Femur (tissue), 1 donor: ENCODE measurements around the gene SCN4B.
"Not testable (repeated sequence)": the region's sequence is repeated elsewhere in the genome, so short reads cannot be mapped to it uniquely, and the experiment has no call there.

ENCODE experiments used
- DNase-seq: peaks from one replicate; pipeline ENCODE4 v3.0.0-alpha.2; 2017

SCN4B gene

GRCh38 chr11:118152552-118153471 is at the start of gene SCN4B:
SCN4B (minus strand) TSS chr11:118152823; CDS start chr11:118152673, 150 bp downstream.
- peak; percentile 85 for DNase-seq

GRCh38 chr11:118201966-118202365 is 49.3 kb upstream of the SCN4B start:
- DNase-seq: no peak

GRCh38 chr11:118200901-118201680 is 48.5 kb upstream of the SCN4B start:
- DNase-seq: no peak

- DNase-seq: no peak
Observed at GRCh38 chr11:118200497-118200896, 47.9 kb upstream of the SCN4B start.

GRCh38 chr11:118199135-118199534 is 46.5 kb upstream of the SCN4B start:
- DNase-seq: no peak

- DNase-seq: peak; percentile 85
Observed at GRCh38 chr11:118198370-118198769, 45.7 kb upstream of the SCN4B start.

- peak; percentile 69 for DNase-seq
Observed at GRCh38 chr11:118194835-118195627, 42.4 kb upstream of the SCN4B start.

GRCh38 chr11:118193910-118194566 is 41.4 kb upstream of the SCN4B start:
- no peak for DNase-seq

GRCh38 chr11:118192817-118193216 is 40.2 kb upstream of the SCN4B start:
- not testable (repeated sequence) for DNase-seq

GRCh38 chr11:118190942-118191506 is 38.4 kb upstream of the SCN4B start:
- DNase-seq: not testable (repeated sequence)

- DNase-seq: no peak
Observed at GRCh38 chr11:118186346-118187107, 33.9 kb upstream of the SCN4B start.

- DNase-seq: no peak
Observed at GRCh38 chr11:118184784-118185579, 32.4 kb upstream of the SCN4B start.

GRCh38 chr11:118183691-118184090 is 31.1 kb upstream of the SCN4B start:
- DNase-seq: not testable (repeated sequence)

- DNase-seq: peak; percentile 91
Observed at GRCh38 chr11:118180300-118180703, 27.7 kb upstream of the SCN4B start.

GRCh38 chr11:118176778-118177134 is 24.1 kb upstream of the SCN4B start:
- no peak for DNase-seq

GRCh38 chr11:118175993-118176777 is 23.6 kb upstream of the SCN4B start, which contains the start of gene SCN2B:
SCN2B (minus strand) TSS chr11:118176639; CDS start chr11:118176431, 208 bp downstream.
- no peak for DNase-seq

- DNase-seq: no peak
Observed at GRCh38 chr11:118175031-118175992, 22.7 kb upstream of the SCN4B start.

GRCh38 chr11:118174006-118174567 is 21.5 kb upstream of the SCN4B start:
- DNase-seq: no peak
